ENCODE data around the gene TTLL6. TPM values are rescaled to one million over a fixed set of nuclear protein-coding genes. Genes with fewer than 3 reads are reported as not detected.
"Not testable (repeated sequence)": the region's sequence is repeated elsewhere in the genome, so short reads cannot be mapped to it uniquely, and the experiment has no call there.

The TTLL6 gene
- total and polyA plus RNA-seq, 8 donors = 0.35 to 2.4 (median 1.4) TPM

- intact Hi-C loops (cut with DNase I) = loop anchor here in 1 of 2 donors (10.0 kb wide), 1 partner anchor 277 kb away; the partner anchor contains the start of gene IGF2BP1
- H3K4me3 ChIP-seq = no peak overlapping the region
- no peak for ATAC-seq
- no peaks in the 10 kb centered on the region for H3K36me3 ChIP-seq
- peaks cover 1 to 17% of the 10 kb centered on the region in 2 donors for H3K4me1 ChIP-seq
- H3K27me3 ChIP-seq = peaks cover 97 to 100% of the 10 kb centered on the region in 2 donors
- no peak overlapping the region for H3K27ac ChIP-seq
- H3K9me3 ChIP-seq = no peaks in the 10 kb centered on the region
- DNase-seq = peak in 1 of 4 donors; percentile 24
- no peak for TF ChIP-seq CTCF (IDR thresholded peaks at IDR 0.05)
Observed at GRCh38 chr17:48718227-48718760, 98.7 kb downstream of the TTLL6 start.

GRCh38 chr17:48717367-48718226 is 99.4 kb downstream of the TTLL6 start:
- H3K4me3 ChIP-seq = no peak overlapping the region
- DNase-seq (no peak), ATAC-seq (no peak)
- intact Hi-C loops (cut with DNase I) = loop anchor here in 1 of 2 donors (10.0 kb wide), 1 partner anchor 277 kb away; the partner anchor contains the start of gene IGF2BP1
- H3K9me3 ChIP-seq = no peaks in the 10 kb centered on the region
- H3K27ac ChIP-seq = no peak overlapping the region
- no peak for TF ChIP-seq CTCF (IDR thresholded peaks at IDR 0.05)
- peaks cover 0 to 12% of the 10 kb centered on the region in 2 donors for H3K4me1 ChIP-seq
- H3K27me3 ChIP-seq = peaks cover 93 to 100% of the 10 kb centered on the region in 2 donors
- H3K36me3 ChIP-seq = no peaks in the 10 kb centered on the region

GRCh38 chr17:48716549-48716948 is 100.5 kb downstream of the TTLL6 start:
- not testable (repeated sequence) for H3K4me3 ChIP-seq, H3K9me3 ChIP-seq, ATAC-seq, H3K27ac ChIP-seq, DNase-seq, H3K36me3 ChIP-seq
- H3K27me3 ChIP-seq = peaks cover 91 to 100% of the 10 kb centered on the region in 2 donors
- H3K4me1 ChIP-seq = peaks cover 0 to 12% of the 10 kb centered on the region in 2 donors
- intact Hi-C loops (cut with DNase I) = loop anchor here in 1 of 2 donors (10.0 kb wide), 1 partner anchor 278 kb away; the partner anchor contains the start of gene IGF2BP1

GRCh38 chr17:48715496-48716399 is 101.3 kb downstream of the TTLL6 start:
- ATAC-seq = no peak
- TF ChIP-seq CTCF (IDR thresholded peaks at IDR 0.05) = no peak
- Histone ChIP-seq H3K27ac (no peak overlapping the region), H3K9me3 (no peaks in the 10 kb centered on the region), H3K4me3 (no peak overlapping the region), H3K4me1 (peaks cover 0 to 12% of the 10 kb centered on the region in 2 donors), H3K36me3 (no peaks in the 10 kb centered on the region), H3K27me3 (peaks cover 91 to 100% of the 10 kb centered on the region in 2 donors)
- intact Hi-C loops (cut with DNase I) = loop anchor here in 1 of 2 donors (10.0 kb wide), 1 partner anchor 279 kb away; the partner anchor contains the start of gene IGF2BP1
- DNase-seq = no peak

Small RNA genes lying within 50 kb of the gene (microRNA-seq; reads per million reads assigned to microRNA genes)
- gene MIR3185 = 0 reads per million in 2 donors

Other genes starting within 250 kb of the TTLL6 start
- gene HOXB4, start 238.9 kb downstream of the TTLL6 start, total RNA-seq = 1 to 10 TPM; 4.5 to 4.8 TPM
- 10 to 100 TPM; 11.7 to 19.0 (median 13.5) TPM for gene HOXB4, start 238.9 kb downstream of the TTLL6 start, polyA plus RNA-seq (ENCODE audit: insufficient read length in 6 of 6)
- gene HOXB3, start 227.0 kb downstream of the TTLL6 start, total RNA-seq = 10 to 100 TPM; 10.4 to 15.0 TPM
- 100 to 1,000 TPM in 2 of 6 donors, 10 to 100 TPM in 4; 74.9 to 114 (median 94.5) TPM for gene HOXB3, start 227.0 kb downstream of the TTLL6 start, polyA plus RNA-seq (ENCODE audit: insufficient read length in 6 of 6)
- 1 to 10 TPM; 3.3 to 4.2 TPM for gene HOXB5, start 223.4 kb downstream of the TTLL6 start, total RNA-seq
- gene HOXB5, start 223.4 kb downstream of the TTLL6 start, polyA plus RNA-seq (ENCODE audit: insufficient read length in 6 of 6) = 10 to 100 TPM; 26.3 to 37.5 (median 31.2) TPM
- 1 to 10 TPM; 5.1 to 6.7 TPM for gene HOXB6, start 212.2 kb downstream of the TTLL6 start, total RNA-seq
- gene HOXB6, start 212.2 kb downstream of the TTLL6 start, polyA plus RNA-seq (ENCODE audit: insufficient read length in 6 of 6) = 10 to 100 TPM; 10.8 to 17.1 (median 12.9) TPM
- gene HOXB7, start 206.2 kb downstream of the TTLL6 start, total RNA-seq = 1 to 10 TPM; 2.4 to 3.0 TPM
- gene HOXB7, start 206.2 kb downstream of the TTLL6 start, polyA plus RNA-seq (ENCODE audit: insufficient read length in 6 of 6) = 10 to 100 TPM in 1 of 6 donors, 1 to 10 TPM in 5; 6.1 to 10.5 (median 7.2) TPM
- under 1 TPM; 0.32 to 0.39 TPM for gene HOXB8, start 201.9 kb downstream of the TTLL6 start, total RNA-seq
- gene HOXB8, start 201.9 kb downstream of the TTLL6 start, polyA plus RNA-seq (ENCODE audit: insufficient read length in 6 of 6) = 1 to 10 TPM in 2 of 6 donors, under 1 TPM in 4; 0.34 to 1.6 (median 0.85) TPM
- gene HOXB9, start 190.9 kb downstream of the TTLL6 start, total RNA-seq = not detected
- gene HOXB9, start 190.9 kb downstream of the TTLL6 start, polyA plus RNA-seq (ENCODE audit: insufficient read length in 6 of 6) = under 1 TPM; 0.09 to 0.61 (median 0.15) TPM
- gene PRAC1, start 94.7 kb downstream of the TTLL6 start, total RNA-seq = not detected
- not detected for gene PRAC1, start 94.7 kb downstream of the TTLL6 start, polyA plus RNA-seq (ENCODE audit: insufficient read length in 6 of 6)
- not detected for gene PRAC2, start 94.0 kb downstream of the TTLL6 start, total RNA-seq
- not detected for gene PRAC2, start 94.0 kb downstream of the TTLL6 start, polyA plus RNA-seq (ENCODE audit: insufficient read length in 6 of 6)
- gene HOXB13, start 88.5 kb downstream of the TTLL6 start, total RNA-seq = not detected
- not detected for gene HOXB13, start 88.5 kb downstream of the TTLL6 start, polyA plus RNA-seq (ENCODE audit: insufficient read length in 6 of 6)
- 100 to 1,000 TPM; 116 to 128 TPM for gene CALCOCO2, start 13.8 kb upstream of the TTLL6 start, total RNA-seq
- gene CALCOCO2, start 13.8 kb upstream of the TTLL6 start, polyA plus RNA-seq (ENCODE audit: insufficient read length in 6 of 6) = 100 to 1,000 TPM; 105 to 132 (median 114) TPM
- gene ATP5MC1, start 75.6 kb upstream of the TTLL6 start, total RNA-seq = 10 to 100 TPM; 56.6 to 83.3 TPM
- gene ATP5MC1, start 75.6 kb upstream of the TTLL6 start, polyA plus RNA-seq (ENCODE audit: insufficient read length in 6 of 6) = 10 to 100 TPM; 79.1 to 97.1 (median 89.1) TPM
- 10 to 100 TPM; 65.8 to 70.3 TPM for gene UBE2Z, start 91.2 kb upstream of the TTLL6 start, total RNA-seq
- 100 to 1,000 TPM in 4 of 6 donors, 10 to 100 TPM in 2; 99.5 to 108 (median 102) TPM for gene UBE2Z, start 91.2 kb upstream of the TTLL6 start, polyA plus RNA-seq (ENCODE audit: insufficient read length in 6 of 6)
- gene SNF8, start 127.6 kb upstream of the TTLL6 start, total RNA-seq = 100 to 1,000 TPM in 1 of 2 donors, 10 to 100 TPM in 1; 95.8 to 109 TPM
- 10 to 100 TPM; 80.7 to 95.3 (median 86.0) TPM for gene SNF8, start 127.6 kb upstream of the TTLL6 start, polyA plus RNA-seq (ENCODE audit: insufficient read length in 6 of 6)
- not detected for gene GIP, start 151.4 kb upstream of the TTLL6 start, total RNA-seq
- under 1 TPM in 2 of 6 donors, not detected in 4; 0.31 to 0.57 TPM for gene GIP, start 151.4 kb upstream of the TTLL6 start, polyA plus RNA-seq (ENCODE audit: insufficient read length in 6 of 6)
- under 1 TPM; 0.23 to 0.26 TPM for gene IGF2BP1, start 180.2 kb upstream of the TTLL6 start, total RNA-seq
- 10 to 100 TPM; 25.8 to 32.1 (median 29.5) TPM for gene IGF2BP1, start 180.2 kb upstream of the TTLL6 start, polyA plus RNA-seq (ENCODE audit: insufficient read length in 6 of 6)

Measured in left lung (tissue), 10 donors.